ENCODE data around the gene GDI2.

- TF ChIP-seq EZH2 (IDR thresholded peaks at IDR 0.05) = no peak
- no peak for TF ChIP-seq POLR2AphosphoS5 (IDR thresholded peaks at IDR 0.05; ENCODE audit: borderline replicate concordance, low read depth, low read length)
These were observed 43.4 kb upstream of the GDI2 start for GRCh38 chr10:5856701-5857004.

Measured in SK-N-MC (cell line).